OCI-LY3 (cell line): ENCODE results near the gene ASB14.

Source experiments
- H2AFZ ChIP-seq: fragments of 200-600, 300-600 bp; shearing (Covaris generic); 2 replicates; pipeline ENCODE4 v1.6.0; 2014; ENCODE audit warnings: antibody characterized with exemption, low read depth, low read length
- H3K27ac ChIP-seq: fragments of 200-600, 300-600 bp; sonication (generic); 2 replicates; pipeline ENCODE4 v1.5.1; 2014; ENCODE audit warnings: mild to moderate bottlenecking, low read length, moderate library complexity, mixed read lengths
- H3K27me3 ChIP-seq: fragments of 200-600, 300-600 bp; sonication (generic); 2 replicates; pipeline ENCODE4 v1.6.1; 2014; ENCODE audit warnings: low read depth, low read length, mixed read lengths
- H3K36me3 ChIP-seq: fragments of 200-600, 300-600 bp; sonication (generic); replicated peaks from 2 replicates; pipeline ENCODE3; 2014; ENCODE audit warnings: low read depth, low read length, mixed read lengths
- H3K4me1 ChIP-seq: fragments of 300-600, 200-600 bp; sonication (generic); 2 replicates; pipeline ENCODE4 v1.6.1; 2014; ENCODE audit warnings: low read length, mixed read lengths
- H3K4me2 ChIP-seq: fragments of 200-600, 300-600 bp; sonication (generic); 2 replicates; pipeline ENCODE4 v1.6.1; 2014; ENCODE audit warnings: low read length, mixed read lengths
- H3K4me3 ChIP-seq: fragments of 300-600, 200-600 bp; sonication (generic); 2 replicates; pipeline ENCODE4 v1.5.1; 2014; ENCODE audit warnings: antibody characterized with exemption, mild to moderate bottlenecking, low read length, moderate library complexity
- H3K79me2 ChIP-seq: fragments of 300-600, 200-600 bp; shearing (Covaris generic); 2 replicates; pipeline ENCODE4 v1.6.1; 2014; ENCODE audit warnings: mild to moderate bottlenecking, low read length, mixed read lengths
- H3K9ac ChIP-seq: fragments of 300-600, 200-600 bp; shearing (Covaris generic); 2 replicates; pipeline ENCODE4 v1.6.0; 2014; ENCODE audit warnings: mild to moderate bottlenecking, low read length, moderate library complexity
- H3K9me3 ChIP-seq: fragments of 200-600, 300-600 bp; shearing (Covaris generic); 2 replicates; pipeline ENCODE4 v1.6.1; 2014; ENCODE audit warnings: low read length, mixed read lengths; ENCODE audit not compliant: insufficient read depth
- H4K20me1 ChIP-seq: fragments of 200-600, 300-600 bp; sonication (generic); 2 replicates; pipeline ENCODE4 v1.6.1; 2016; ENCODE audit warnings: low read length, mixed read lengths; ENCODE audit not compliant: insufficient read depth
- EZH2phosphoT487 ChIP-seq: fragments of 200-600 bp; shearing (Covaris generic); IDR thresholded peaks from 2 replicates; pipeline ENCODE4 v1.6.1; 2018; ENCODE audit warnings: antibody characterized with exemption, mixed run types, low read depth
- TF ChIP-seq, protein P1 (sequence below): fragments of 200-600, 300-600 bp; sonication (generic); IDR thresholded peaks from 2 replicates; pipeline ENCODE4 v1.5.1; 2014; ENCODE audit warnings: antibody characterized with exemption, low read length, low read depth

The ASB14 gene

GRCh38 chr3:57221883-57222282 is 70.6 kb downstream of the ASB14 start:
- peaks cover 5% of the 10 kb centered on the region for H3K4me1 ChIP-seq
- no peak overlapping the region for H3K4me2 ChIP-seq
- H3K36me3 ChIP-seq = no peaks in the 10 kb centered on the region

More at GRCh38 chr3:57221883-57222282, 70.6 kb downstream of the ASB14 start:
- H3K9ac ChIP-seq = no peak overlapping the region
- no peaks in the 10 kb centered on the region for H3K9me3 ChIP-seq
- TF ChIP-seq EZH2phosphoT487 = no peak
- TF ChIP-seq, protein P1, sequence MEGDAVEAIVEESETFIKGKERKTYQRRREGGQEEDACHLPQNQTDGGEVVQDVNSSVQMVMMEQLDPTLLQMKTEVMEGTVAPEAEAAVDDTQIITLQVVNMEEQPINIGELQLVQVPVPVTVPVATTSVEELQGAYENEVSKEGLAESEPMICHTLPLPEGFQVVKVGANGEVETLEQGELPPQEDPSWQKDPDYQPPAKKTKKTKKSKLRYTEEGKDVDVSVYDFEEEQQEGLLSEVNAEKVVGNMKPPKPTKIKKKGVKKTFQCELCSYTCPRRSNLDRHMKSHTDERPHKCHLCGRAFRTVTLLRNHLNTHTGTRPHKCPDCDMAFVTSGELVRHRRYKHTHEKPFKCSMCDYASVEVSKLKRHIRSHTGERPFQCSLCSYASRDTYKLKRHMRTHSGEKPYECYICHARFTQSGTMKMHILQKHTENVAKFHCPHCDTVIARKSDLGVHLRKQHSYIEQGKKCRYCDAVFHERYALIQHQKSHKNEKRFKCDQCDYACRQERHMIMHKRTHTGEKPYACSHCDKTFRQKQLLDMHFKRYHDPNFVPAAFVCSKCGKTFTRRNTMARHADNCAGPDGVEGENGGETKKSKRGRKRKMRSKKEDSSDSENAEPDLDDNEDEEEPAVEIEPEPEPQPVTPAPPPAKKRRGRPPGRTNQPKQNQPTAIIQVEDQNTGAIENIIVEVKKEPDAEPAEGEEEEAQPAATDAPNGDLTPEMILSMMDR = no peak
- H2AFZ ChIP-seq = no peak overlapping the region
- no peaks in the 10 kb centered on the region for H4K20me1 ChIP-seq
- no peak overlapping the region for H3K27ac ChIP-seq
- H3K79me2 ChIP-seq = no peaks in the 10 kb centered on the region
- no peak overlapping the region for H3K4me3 ChIP-seq
- no peaks in the 10 kb centered on the region for H3K27me3 ChIP-seq
